K562 (cell line): ENCODE results near the gene ZNF343. TPM values are rescaled to one million over a fixed set of nuclear protein-coding genes. Genes with fewer than 3 reads are reported as not detected.

Experiments used
- ATAC-seq: fragments of 200-7000 bp; cut with Tn5 transposase; 3 replicates; pipeline ENCODE4 v1.9.1; 2020; ENCODE audit warnings: moderate library complexity
- BruUV-seq: library from RNA; stranded (reverse); fragments of 400-500 nt; replicated peaks from 2 replicates; lab custom pipeline; 2021; lab: Mats Ljungman, UMichigan
- CTCF ChIA-PET: fragments of 300-600 bp; formaldehyde crosslinking; extraction: SDS; loops from one replicate; lab custom pipeline; 2021; ENCODE audit warnings: low intra/inter-chr PET ratio; lab: Yijun Ruan, JAX
- POLR2A ChIA-PET: fragments of 300-600, 350-650 bp; sonication (Branson Sonifier 250); formaldehyde crosslinking; extraction: SDS; loops from one replicate; lab custom pipeline; 2021; ENCODE audit warnings: antibody characterized with exemption, inconsistent platforms; lab: Yijun Ruan, JAX
- DNase-seq, 4 experiments: peaks; one replicate each; pipeline versions ENCODE4 v3.0.0 to v3.0.0-alpha.2; 2011 to 2018; ENCODE audit warnings: low spot score in 3 of 4, mixed read lengths in 3 of 4; ENCODE audit errors: extremely low read depth in 1 of 4
- FAIRE-seq: peaks from 2 replicates; lab custom pipeline; 2011; peaks lifted over from hg19 to GRCh38; lab: Jason Lieb, UNC
- H2AFZ ChIP-seq: 2 replicates; pipeline ENCODE4 v1.6.0; 2011; ENCODE audit warnings: low read depth, low read length, control low read depth, inconsistent platforms
- H3K27ac ChIP-seq: fragments of 200-600 bp; 3 replicates; pipeline ENCODE4 v1.8.0; 2011; ENCODE audit warnings: low read depth, mild to moderate bottlenecking, control low read depth, inconsistent platforms, low read length, moderate library complexity, mixed read lengths; ENCODE audit errors: extremely low read depth
- H3K27me3 ChIP-seq, 2 experiments: fragments of 300-600 bp in 1 of 2; 2 replicates in 1 of 2; 3 replicates in 1 of 2; pipeline versions ENCODE4 v1.6.0 to v1.8.0; 2011; ENCODE audit warnings: inconsistent platforms in 2 of 2, low read length in 2 of 2, mild to moderate bottlenecking in 1 of 2, mixed read lengths in 1 of 2, moderate library complexity in 1 of 2; ENCODE audit not compliant: control insufficient read depth in 2 of 2, insufficient read depth in 2 of 2
- H3K36me3 ChIP-seq: fragments of 300-600 bp; 3 replicates; pipeline ENCODE4 v1.8.0; 2011; ENCODE audit warnings: mild to moderate bottlenecking, low read length, inconsistent platforms; ENCODE audit not compliant: control insufficient read depth, insufficient read depth
- H3K4me1 ChIP-seq, 2 experiments: fragments of 200-600 bp in 1 of 2; replicated peaks in 1 of 2; 2 replicates in 1 of 2; 3 replicates in 1 of 2; pipeline versions ENCODE4 v1.5.1 to v1.8.0; 2011; ENCODE audit warnings: inconsistent platforms in 2 of 2, low read length in 2 of 2, mild to moderate bottlenecking in 1 of 2, mixed read lengths in 1 of 2, moderate library complexity in 1 of 2; ENCODE audit not compliant: control insufficient read depth in 2 of 2, insufficient read depth in 2 of 2
- H3K4me2 ChIP-seq: 2 replicates; pipeline ENCODE4 v1.6.1; 2011; ENCODE audit warnings: low read length, control low read depth, inconsistent platforms, mixed read lengths; ENCODE audit not compliant: insufficient read depth
- H3K4me3 ChIP-seq: fragments of 200-600 bp; sonication (generic), shearing (Covaris generic); 2 replicates; pipeline ENCODE4 v1.5.1; 2016; ENCODE audit warnings: control low read depth, inconsistent platforms
- H3K79me2 ChIP-seq: fragments of 200-600 bp; 3 replicates; pipeline ENCODE4 v1.8.0; 2011; ENCODE audit warnings: low read length, inconsistent platforms; ENCODE audit not compliant: control insufficient read depth, insufficient read depth
- H3K9ac ChIP-seq, 2 experiments: 2 replicates each; pipeline versions ENCODE4 v1.6.0 to v1.6.1; 2011; ENCODE audit warnings: low read depth in 2 of 2, low read length in 2 of 2, control low read depth in 1 of 2, inconsistent platforms in 1 of 2, mild to moderate bottlenecking in 1 of 2, mixed read lengths in 1 of 2; ENCODE audit not compliant: insufficient read depth in 1 of 2
- H3K9me1 ChIP-seq: one replicate; pipeline ENCODE4 v1.6.0; 2011; ENCODE audit warnings: inconsistent platforms, mild to moderate bottlenecking, low read length, moderate library complexity; ENCODE audit not compliant: control insufficient read depth, insufficient read depth
- H3K9me3 ChIP-seq: replicated peaks from 2 replicates; pipeline ENCODE4 v1.5.1; 2011; ENCODE audit warnings: low read depth, low read length, inconsistent platforms; ENCODE audit not compliant: control insufficient read depth, insufficient read depth
- H4K20me1 ChIP-seq: replicated peaks from 2 replicates; pipeline ENCODE4 v1.6.1; 2011; ENCODE audit warnings: low read length, inconsistent platforms, mixed read lengths; ENCODE audit not compliant: control insufficient read depth, insufficient read depth
- PURB ChIP-seq: sonication (generic); formaldehyde crosslinking; IDR thresholded peaks from 2 replicates; pipeline ENCODE4 v1.9.0; 2021; ENCODE audit warnings: low read depth, mild to moderate bottlenecking, missing genetic modification reagents
- RBFOX2 ChIP-seq: fragments of 200-400 bp; formaldehyde crosslinking; IDR thresholded peaks from 2 replicates; pipeline ENCODE4 v1.6.1; 2017; ENCODE audit warnings: low read depth, mild to moderate bottlenecking, low read length, moderate library complexity
- WGBS: fragments of 100-300 bp; shearing (Covaris generic); methylation state at CpG from one replicate; pipeline ENCODE4 v1.1.6; 2016; ENCODE audit warnings: low coverage, mixed read lengths; ENCODE audit not compliant: insufficient coverage; ENCODE audit errors: missing lambda C conversion rate; 5-methylcytosine and 5-hydroxymethylcytosine counted together
- in situ Hi-C: fragments of 300-500 bp; cut with MboI; formaldehyde crosslinking; loops from 4 replicates; pipeline ENCODE4 v1.15.0; 2018; ENCODE audit warnings: inconsistent platforms, mixed read lengths
- intact Hi-C: fragments of 100-400 bp; cut with micrococcal nuclease; formaldehyde crosslinking; loops from 2 replicates; pipeline ENCODE4 v1.14.2; 2022
- polyA plus RNA-seq, 8 experiments: library from polyadenylated mRNA; depleted of rRNA in 4 of 8; stranded (reverse) in 5 of 8; unstranded in 3 of 8; fragments of >200 nt; fragmentation: Nextera tagmentation in 2 of 8; fragmentation: Illumina TruSeq in 1 of 8; extraction: Ambion mirVana in 2 of 8; extraction: Trizol in 1 of 8; gene quantifications; 2 replicates each; pipeline versions ENCODE4 v1.2.1 to v1.2.3, GENCODE V29; 2011 to 2014; ENCODE audit warnings: inconsistent platforms in 1 of 8, missing spikeins in 1 of 8
- total RNA-seq, 7 experiments: library from RNA; depleted of rRNA in 6 of 7; stranded (reverse); fragments of >200 nt in 6 of 7; fragmentation: Illumina TruSeq in 2 of 7; extraction: Trizol in 2 of 7; gene quantifications; 2 replicates each; pipeline versions ENCODE4 v1.2.1 to v1.2.3, GENCODE V29; 2011 to 2021; ENCODE audit warnings: low replicate concordance in 1 of 7
- TF ChIP-seq, protein P1 (sequence below), 2 experiments: fragments of 450-650 bp in 1 of 2; sonication (generic) in 1 of 2; formaldehyde crosslinking in 1 of 2; IDR thresholded peaks; 2 replicates each; pipeline versions ENCODE4 v1.7.1 to v1.9.0; 2016 to 2022; ENCODE audit warnings: inconsistent platforms in 1 of 2, mild to moderate bottlenecking in 1 of 2, missing genetic modification reagents in 1 of 2

Gene ZNF343
- total and polyA plus RNA-seq, 9 of the 15 experiments (the other 6 are each of a cell fraction or from before 2014, with no cell fraction given): 1.4 to 9.8 (median 6.4) TPM

- no peak overlapping the region for H2AFZ ChIP-seq
- H3K4me3 ChIP-seq: no peak overlapping the region
- H3K36me3 ChIP-seq: no peaks in the 10 kb centered on the region
- no peak for ATAC-seq
- no peaks in the 10 kb centered on the region for H3K9me1 ChIP-seq
- intact Hi-C loops (no loop called here), in situ Hi-C loops (no loop called here)
- DNase-seq: no peak
- H4K20me1 ChIP-seq: no peaks in the 10 kb centered on the region
- no TSS peak for BruUV-seq
- H3K79me2 ChIP-seq: no peaks in the 10 kb centered on the region
- H3K4me1 ChIP-seq: no peaks in the 10 kb centered on the region; a peak in 1 of 5 replicates
- FAIRE-seq: no peak
- no peak overlapping the region for H3K27ac ChIP-seq
- CTCF ChIA-PET: no interaction called here
- peaks cover 16 to 30% of the 10 kb centered on the region in 2 experiments for H3K27me3 ChIP-seq
- no peaks in the 10 kb centered on the region for H3K9me3 ChIP-seq
- POLR2A ChIA-PET: no interaction called here
- no peak overlapping the region for H3K9ac ChIP-seq
- TF ChIP-seq PURB (CRISPR knock-in tag) (no peak), RBFOX2 (no peak)
- TF ChIP-seq, protein P1, sequence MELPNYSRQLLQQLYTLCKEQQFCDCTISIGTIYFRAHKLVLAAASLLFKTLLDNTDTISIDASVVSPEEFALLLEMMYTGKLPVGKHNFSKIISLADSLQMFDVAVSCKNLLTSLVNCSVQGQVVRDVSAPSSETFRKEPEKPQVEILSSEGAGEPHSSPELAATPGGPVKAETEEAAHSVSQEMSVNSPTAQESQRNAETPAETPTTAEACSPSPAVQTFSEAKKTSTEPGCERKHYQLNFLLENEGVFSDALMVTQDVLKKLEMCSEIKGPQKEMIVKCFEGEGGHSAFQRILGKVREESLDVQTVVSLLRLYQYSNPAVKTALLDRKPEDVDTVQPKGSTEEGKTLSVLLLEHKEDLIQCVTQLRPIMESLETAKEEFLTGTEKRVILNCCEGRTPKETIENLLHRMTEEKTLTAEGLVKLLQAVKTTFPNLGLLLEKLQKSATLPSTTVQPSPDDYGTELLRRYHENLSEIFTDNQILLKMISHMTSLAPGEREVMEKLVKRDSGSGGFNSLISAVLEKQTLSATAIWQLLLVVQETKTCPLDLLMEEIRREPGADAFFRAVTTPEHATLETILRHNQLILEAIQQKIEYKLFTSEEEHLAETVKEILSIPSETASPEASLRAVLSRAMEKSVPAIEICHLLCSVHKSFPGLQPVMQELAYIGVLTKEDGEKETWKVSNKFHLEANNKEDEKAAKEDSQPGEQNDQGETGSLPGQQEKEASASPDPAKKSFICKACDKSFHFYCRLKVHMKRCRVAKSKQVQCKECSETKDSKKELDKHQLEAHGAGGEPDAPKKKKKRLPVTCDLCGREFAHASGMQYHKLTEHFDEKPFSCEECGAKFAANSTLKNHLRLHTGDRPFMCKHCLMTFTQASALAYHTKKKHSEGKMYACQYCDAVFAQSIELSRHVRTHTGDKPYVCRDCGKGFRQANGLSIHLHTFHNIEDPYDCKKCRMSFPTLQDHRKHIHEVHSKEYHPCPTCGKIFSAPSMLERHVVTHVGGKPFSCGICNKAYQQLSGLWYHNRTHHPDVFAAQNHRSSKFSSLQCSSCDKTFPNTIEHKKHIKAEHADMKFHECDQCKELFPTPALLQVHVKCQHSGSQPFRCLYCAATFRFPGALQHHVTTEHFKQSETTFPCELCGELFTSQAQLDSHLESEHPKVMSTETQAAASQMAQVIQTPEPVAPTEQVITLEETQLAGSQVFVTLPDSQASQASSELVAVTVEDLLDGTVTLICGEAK (IDR thresholded peaks at IDR 0.05): no peak
- TF ChIP-seq, protein P1 (CRISPR knock-in tag; IDR thresholded peaks at IDR 0.05): no peak
- 4% methylated on average over 4 of the region's 4 CpGs for WGBS
- H3K4me2 ChIP-seq: no peak overlapping the region
These were observed 33.6 kb upstream of the ZNF343 start for GRCh38 chr20:2542361-2542760.
